Kidney epithelial cell (primary cell): Measurements from ENCODE around the gene CNTN3. TPM values are rescaled to one million over a fixed set of nuclear protein-coding genes. Genes with fewer than 3 reads are reported as not detected.

Experiments
- DNase-seq: peaks from one replicate; pipeline ENCODE4 v3.0.0-alpha.2; 2010; ENCODE audit warnings: low read depth
- H3K27me3 ChIP-seq: 2 replicates; pipeline ENCODE4 v1.6.0; 2011; ENCODE audit warnings: low read length; ENCODE audit not compliant: control insufficient read depth, insufficient read depth
- H3K36me3 ChIP-seq: 2 replicates; pipeline ENCODE4 v1.5.1; 2011; ENCODE audit warnings: low read length; ENCODE audit not compliant: control insufficient read depth, insufficient read depth
- H3K4me3 ChIP-seq: 2 replicates; pipeline ENCODE4 v1.5.1; 2011; ENCODE audit warnings: low read depth, mild to moderate bottlenecking, control low read depth, low read length
- total RNA-seq: library from RNA; depleted of rRNA; stranded (reverse); fragments of >200 nt; gene quantifications from 2 replicates; pipeline ENCODE4 v1.2.3, GENCODE V29; 2015
- TF ChIP-seq, protein P1 (sequence below): IDR thresholded peaks from 2 replicates; pipeline ENCODE4 v1.5.1; 2011; ENCODE audit warnings: mild to moderate bottlenecking, moderate library complexity, low read length, control low read depth, inconsistent platforms; ENCODE audit not compliant: insufficient read depth, poor library complexity, severe bottlenecking

The CNTN3 gene
- total RNA-seq, 1 donor from 2014 or later: 2.0 TPM

- H3K4me3 ChIP-seq: no peak overlapping the region
- DNase-seq: no peak
- H3K36me3 ChIP-seq: no peaks in the 10 kb centered on the region
These were observed 33.6 kb upstream of the CNTN3 start for GRCh38 chr3:74648107-74648506.

GRCh38 chr3:74646094-74646493 lies 31.6 kb upstream of the CNTN3 start:
- H3K36me3 ChIP-seq: no peaks in the 10 kb centered on the region
- no peak overlapping the region for H3K4me3 ChIP-seq
- TF ChIP-seq, protein P1, sequence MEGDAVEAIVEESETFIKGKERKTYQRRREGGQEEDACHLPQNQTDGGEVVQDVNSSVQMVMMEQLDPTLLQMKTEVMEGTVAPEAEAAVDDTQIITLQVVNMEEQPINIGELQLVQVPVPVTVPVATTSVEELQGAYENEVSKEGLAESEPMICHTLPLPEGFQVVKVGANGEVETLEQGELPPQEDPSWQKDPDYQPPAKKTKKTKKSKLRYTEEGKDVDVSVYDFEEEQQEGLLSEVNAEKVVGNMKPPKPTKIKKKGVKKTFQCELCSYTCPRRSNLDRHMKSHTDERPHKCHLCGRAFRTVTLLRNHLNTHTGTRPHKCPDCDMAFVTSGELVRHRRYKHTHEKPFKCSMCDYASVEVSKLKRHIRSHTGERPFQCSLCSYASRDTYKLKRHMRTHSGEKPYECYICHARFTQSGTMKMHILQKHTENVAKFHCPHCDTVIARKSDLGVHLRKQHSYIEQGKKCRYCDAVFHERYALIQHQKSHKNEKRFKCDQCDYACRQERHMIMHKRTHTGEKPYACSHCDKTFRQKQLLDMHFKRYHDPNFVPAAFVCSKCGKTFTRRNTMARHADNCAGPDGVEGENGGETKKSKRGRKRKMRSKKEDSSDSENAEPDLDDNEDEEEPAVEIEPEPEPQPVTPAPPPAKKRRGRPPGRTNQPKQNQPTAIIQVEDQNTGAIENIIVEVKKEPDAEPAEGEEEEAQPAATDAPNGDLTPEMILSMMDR: no peak
- H3K27me3 ChIP-seq: no peaks in the 10 kb centered on the region
- no peak for DNase-seq

More at GRCh38 chr3:74648107-74648506, 33.6 kb upstream of the CNTN3 start:
- TF ChIP-seq, protein P1: no peak
- H3K27me3 ChIP-seq: no peaks in the 10 kb centered on the region

DNA sequence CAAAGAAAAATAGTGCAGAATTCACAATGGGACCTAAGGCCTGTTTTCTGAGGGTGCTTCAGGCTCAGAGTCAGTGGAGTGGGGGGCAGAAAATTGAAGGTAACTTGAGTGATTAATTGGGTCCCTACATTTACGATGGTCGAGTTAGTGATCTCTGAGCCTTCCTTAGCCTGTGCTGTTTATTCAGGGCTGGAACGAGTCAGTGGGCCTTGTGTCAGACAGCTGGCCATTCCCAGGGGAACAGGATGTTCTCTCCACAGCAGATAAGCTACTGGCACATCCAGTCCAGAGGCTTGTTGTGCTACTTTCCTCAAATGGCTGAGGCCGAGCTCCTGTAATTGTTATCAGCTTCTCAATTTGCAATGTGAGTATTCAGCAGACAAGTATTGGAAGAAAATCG lies 29.2 kb upstream of the CNTN3 start:
- Histone ChIP-seq H3K4me3 (no peak overlapping the region), H3K27me3 (no peaks in the 10 kb centered on the region), H3K36me3 (no peaks in the 10 kb centered on the region)
- TF ChIP-seq, protein P1: no peak
- DNase-seq: no peak

DNA sequence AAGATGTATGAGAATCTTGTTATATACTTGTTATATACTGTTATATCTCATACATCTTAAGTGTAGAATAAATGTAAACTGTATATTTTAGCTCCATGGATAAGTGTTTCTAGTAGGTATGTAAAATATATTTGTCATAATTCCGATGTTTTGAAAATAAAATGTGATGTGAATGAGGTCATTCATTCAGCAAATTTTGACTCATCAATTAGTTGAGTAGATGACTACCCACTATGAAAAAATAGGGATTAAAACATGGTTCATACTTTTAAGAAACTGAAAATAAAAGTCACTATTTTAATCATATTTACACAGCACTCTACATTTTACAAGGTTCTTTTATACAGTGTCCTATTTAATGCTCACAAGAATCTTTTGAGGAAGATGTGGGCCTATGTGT lies 28.4 kb upstream of the CNTN3 start:
- Histone ChIP-seq H3K4me3 (no peak overlapping the region), H3K36me3 (no peaks in the 10 kb centered on the region), H3K27me3 (no peaks in the 10 kb centered on the region)
- TF ChIP-seq, protein P1: no peak
- no peak for DNase-seq

- DNase-seq: no peak
- H3K4me3 ChIP-seq: no peak overlapping the region
- no peaks in the 10 kb centered on the region for H3K27me3 ChIP-seq
- TF ChIP-seq, protein P1: no peak
- H3K36me3 ChIP-seq: no peaks in the 10 kb centered on the region
These were observed 25.8 kb upstream of the CNTN3 start for GRCh38 chr3:74640211-74640610.

- TF ChIP-seq, protein P1: no peak
- DNase-seq: no peak
These were observed 25.2 kb upstream of the CNTN3 start for GRCh38 chr3:74639681-74640080.

More at GRCh38 chr3:74639681-74640080, 25.2 kb upstream of the CNTN3 start:
- H3K36me3 ChIP-seq: no peaks in the 10 kb centered on the region
- H3K27me3 ChIP-seq: no peaks in the 10 kb centered on the region
- H3K4me3 ChIP-seq: no peak overlapping the region
